AG04450 (cell line): ENCODE results near the gene BMP3. TPM values are rescaled to one million over a fixed set of nuclear protein-coding genes. Genes with fewer than 3 reads are reported as not detected.

Experiments
- CTCF ChIA-PET: fragments of 300-600, 350-600 bp; formaldehyde crosslinking; extraction: SDS; loops from one replicate; lab custom pipeline; 2022; ENCODE audit warnings: antibody characterized with exemption, inconsistent platforms; lab: Charles Lee
- POLR2A ChIA-PET: fragments of 350-600 bp; formaldehyde crosslinking; extraction: SDS; loops from one replicate; lab custom pipeline; 2021; ENCODE audit warnings: antibody characterized with exemption, inconsistent platforms; lab: Yijun Ruan, JAX
- DNase-seq: peaks from one replicate; pipeline ENCODE4 v3.0.0-alpha.2; 2011; ENCODE audit warnings: low read depth, low spot score
- H3K27ac ChIP-seq: one replicate; pipeline ENCODE4 v1.5.1; 2012; ENCODE audit warnings: low read depth, low read length, control low read depth
- H3K27me3 ChIP-seq: one replicate; pipeline ENCODE4 v1.6.0; 2012; ENCODE audit warnings: low read length; ENCODE audit not compliant: control insufficient read depth, insufficient read depth
- H3K4me3 ChIP-seq: 2 replicates; pipeline ENCODE4 v1.5.1; 2011; ENCODE audit warnings: mild to moderate bottlenecking, low read depth, low read length, control low read depth
- H3K9me3 ChIP-seq: 2 replicates; pipeline ENCODE4 v1.5.1; 2012; ENCODE audit warnings: low read length; ENCODE audit not compliant: control insufficient read depth, insufficient read depth
- CTCF ChIP-seq: IDR thresholded peaks from 2 replicates; pipeline ENCODE4 v1.5.1; 2011; ENCODE audit warnings: low read depth, low read length, control low read depth, inconsistent platforms
- polyA plus RNA-seq: library from polyadenylated mRNA; depleted of rRNA; stranded (reverse); fragments of >200 nt; gene quantifications from 2 replicates; pipeline ENCODE4 v1.2.3, GENCODE V29; 2011

BMP3 gene
- polyA plus RNA-seq, 1 experiment: 0.15 TPM

DNA sequence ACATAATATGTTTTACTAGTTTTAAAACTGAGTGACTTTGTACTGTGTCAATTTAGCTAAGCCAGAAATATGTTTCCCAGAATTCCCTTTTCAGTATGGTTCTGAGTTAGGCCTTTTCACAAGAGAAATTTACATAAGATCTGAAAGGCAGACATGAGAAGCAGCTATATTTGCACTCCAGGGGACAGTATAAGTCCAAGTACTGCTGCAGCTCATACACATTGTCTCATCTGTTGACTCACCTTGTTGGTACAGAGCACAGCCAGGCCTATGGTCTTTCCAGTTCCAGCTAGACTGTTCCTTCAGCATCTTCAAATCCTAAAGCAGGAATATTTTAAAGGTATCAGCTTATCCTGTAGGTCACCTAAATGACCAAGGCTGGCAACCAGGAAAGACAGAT is 53.5 kb downstream of the BMP3 start:
- Histone ChIP-seq H3K9me3 (no peaks in the 10 kb centered on the region), H3K27me3 (no peaks in the 10 kb centered on the region), H3K4me3 (no peak overlapping the region), H3K27ac (no peak overlapping the region)
- DNase-seq: peak; percentile 10
- CTCF ChIA-PET: interaction anchor here (0.7 to 2.0 kb wide), 5 partner anchors 14 to 321 kb away, joined by 3 to 16 read pairs (median 7); no protein-coding TSS in a partner anchor
- peak; percentile 58 for TF ChIP-seq CTCF
- POLR2A ChIA-PET: interaction anchor here (0.5 kb wide), 1 partner anchor 167 kb away, joined by 3 read pairs; no protein-coding TSS in a partner anchor

GRCh38 chr4:81084634-81085033 is 54.1 kb downstream of the BMP3 start:
- Histone ChIP-seq H3K4me3 (no peak overlapping the region), H3K27me3 (no peaks in the 10 kb centered on the region), H3K27ac (no peak overlapping the region), H3K9me3 (no peaks in the 10 kb centered on the region)
- DNase-seq: peak; percentile 18
- no peak for TF ChIP-seq CTCF
- ChIA-PET POLR2A (no interaction called here), CTCF (interaction anchor here (1.4 to 2.7 kb wide), 5 partner anchors 15 to 285 kb away, joined by 3 to 16 read pairs (median 14); no protein-coding TSS in a partner anchor)

DNA sequence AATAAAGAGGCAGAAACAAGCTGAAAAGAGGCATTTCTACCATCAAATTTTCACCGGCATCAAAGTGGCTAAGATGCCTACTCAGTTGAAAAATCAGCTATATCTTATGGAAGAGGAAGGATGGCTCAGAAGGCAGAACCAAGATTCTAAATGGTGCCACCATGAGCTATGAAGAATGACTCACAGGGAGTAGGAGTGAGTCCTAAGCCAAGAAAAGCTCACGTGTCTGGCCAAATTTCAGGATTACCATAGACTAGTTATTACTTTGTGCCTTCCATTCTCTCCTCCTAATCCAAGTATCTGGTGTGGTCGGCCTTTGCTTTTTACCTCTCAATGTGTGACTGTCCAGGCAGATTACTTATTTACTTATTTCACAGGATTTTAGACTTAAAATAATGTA is 54.8 kb downstream of the BMP3 start:
- no peak overlapping the region for H3K4me3 ChIP-seq
- H3K27me3 ChIP-seq: no peaks in the 10 kb centered on the region
- no peak for DNase-seq
- ChIA-PET POLR2A (no interaction called here), CTCF (interaction anchor here (0.8 to 2.7 kb wide), 3 partner anchors 15 to 267 kb away, joined by 3 to 14 read pairs (median 3); no protein-coding TSS in a partner anchor)
- no peaks in the 10 kb centered on the region for H3K9me3 ChIP-seq
- no peak overlapping the region for H3K27ac ChIP-seq
- TF ChIP-seq CTCF: no peak

DNA sequence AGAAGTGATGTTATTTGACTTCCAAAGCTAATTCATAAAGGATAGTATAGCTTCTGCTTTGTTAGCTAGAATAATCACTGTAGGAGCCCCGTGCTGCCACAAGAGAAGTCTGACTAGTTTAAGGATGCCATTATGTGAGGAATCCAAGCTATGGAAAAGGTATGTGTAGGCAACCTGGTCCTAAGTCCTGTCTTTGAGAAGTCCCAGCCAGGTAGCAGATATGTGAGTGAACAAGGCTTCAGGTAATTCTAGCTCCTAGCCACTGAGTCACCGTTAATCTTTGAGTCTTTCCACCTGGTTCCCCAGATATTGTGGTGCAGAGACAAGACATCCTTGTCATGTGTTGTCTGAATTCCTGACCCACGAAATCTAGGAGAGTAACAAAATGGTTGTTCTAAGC is 55.5 kb downstream of the BMP3 start:
- Histone ChIP-seq H3K27ac (no peak overlapping the region), H3K27me3 (no peaks in the 10 kb centered on the region), H3K9me3 (no peaks in the 10 kb centered on the region), H3K4me3 (no peak overlapping the region)
- ChIA-PET POLR2A (no interaction called here), CTCF (interaction anchor here (0.8 to 2.7 kb wide), 3 partner anchors 16 to 266 kb away, joined by 3 to 14 read pairs (median 3); no protein-coding TSS in a partner anchor)
- DNase-seq: no peak
- TF ChIP-seq CTCF: no peak

DNA sequence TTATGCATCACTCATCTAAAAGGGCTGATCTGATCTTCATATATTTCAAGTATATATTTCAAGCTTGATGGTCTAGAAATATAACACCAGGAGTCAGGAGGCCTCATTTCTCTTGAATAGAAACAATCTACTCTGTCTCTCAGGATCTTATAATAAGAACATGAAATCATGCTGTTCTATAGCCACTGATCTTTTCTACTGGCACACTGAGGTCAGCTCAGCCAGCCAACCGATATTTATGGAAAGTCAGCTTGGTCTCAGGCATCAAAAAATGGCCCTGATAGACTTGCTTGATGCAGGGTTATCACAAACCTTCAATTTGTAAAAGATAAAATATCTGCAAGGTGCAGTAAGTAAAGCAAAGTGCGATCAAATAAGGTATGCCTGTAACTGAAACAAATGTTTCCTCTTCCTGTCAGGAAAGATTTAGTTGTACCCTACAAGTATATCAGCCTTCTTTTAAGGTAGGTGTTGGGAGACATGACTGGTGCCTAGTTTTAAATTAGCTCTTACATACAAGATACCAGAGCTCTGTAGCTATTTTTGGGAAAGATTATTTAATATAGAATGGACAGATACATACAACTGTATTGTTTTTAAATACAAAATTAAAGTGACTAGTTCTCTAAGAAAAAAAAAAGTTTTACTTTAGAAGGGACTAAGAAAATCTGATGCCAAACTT is 63.4 kb downstream of the BMP3 start:
- H3K27ac ChIP-seq: no peak overlapping the region
- no peak overlapping the region for H3K4me3 ChIP-seq
- ChIA-PET CTCF (interaction anchor here (0.7 to 1.6 kb wide), 5 partner anchors 10 to 276 kb away, joined by 3 to 13 read pairs (median 5); no protein-coding TSS in a partner anchor), POLR2A (no interaction called here)
- no peak for TF ChIP-seq CTCF
- H3K9me3 ChIP-seq: no peaks in the 10 kb centered on the region
- DNase-seq: no peak
- no peaks in the 10 kb centered on the region for H3K27me3 ChIP-seq
